Measurements from ENCODE around the gene NRG4.
"Not testable (repeated sequence)": the region's sequence is repeated elsewhere in the genome, so short reads cannot be mapped to it uniquely, and the experiment has no call there.

The NRG4 gene

GRCh38 chr15:75927601-75928000 lies 84.6 kb downstream of the NRG4 start:
- DNase-seq (ENCODE audit: low read depth), result no peak

GRCh38 chr15:75926931-75927330 lies 85.3 kb downstream of the NRG4 start:
- DNase-seq (ENCODE audit: low read depth), result no peak

GRCh38 chr15:75925440-75925839 lies 86.8 kb downstream of the NRG4 start:
- no peak for DNase-seq (ENCODE audit: low read depth)

- DNase-seq (ENCODE audit: low read depth), result no peak
Observed at GRCh38 chr15:75924576-75924975, 87.6 kb downstream of the NRG4 start.

- no peak for DNase-seq (ENCODE audit: low read depth)
Observed at GRCh38 chr15:75923756-75924155, 88.5 kb downstream of the NRG4 start.

- DNase-seq (ENCODE audit: low read depth), result no peak
Observed at GRCh38 chr15:75921732-75922703, 90.2 kb downstream of the NRG4 start.

GRCh38 chr15:75920079-75920478 lies 92.1 kb downstream of the NRG4 start:
- DNase-seq (ENCODE audit: low read depth), result no peak

- no peak for DNase-seq (ENCODE audit: low read depth)
Observed at GRCh38 chr15:75918135-75918534, 94.1 kb downstream of the NRG4 start.

- DNase-seq (ENCODE audit: low read depth), result no peak
Observed at GRCh38 chr15:75916978-75917377, 95.2 kb downstream of the NRG4 start.

- DNase-seq (ENCODE audit: low read depth), result not testable (repeated sequence)
Observed at GRCh38 chr15:75910355-75910754, 101.9 kb downstream of the NRG4 start.

GRCh38 chr15:75905231-75905630 lies 107.0 kb downstream of the NRG4 start:
- no peak for DNase-seq (ENCODE audit: low read depth)

- DNase-seq (ENCODE audit: low read depth), result peak; percentile 79
Observed at GRCh38 chr15:75903331-75904239, 108.6 kb downstream of the NRG4 start, which contains the start of gene FBXO22. Gene FBXO22, plus strand, starts transcription at chr15:75903878. Its CDS starts 86 bp downstream, at chr15:75903964.

GRCh38 chr15:75902129-75902557 lies 110.1 kb downstream of the NRG4 start:
- no peak for DNase-seq (ENCODE audit: low read depth)

- DNase-seq (ENCODE audit: low read depth), result no peak
Observed at GRCh38 chr15:75900577-75900976, 111.6 kb downstream of the NRG4 start.

GRCh38 chr15:75895731-75896130 lies 116.5 kb downstream of the NRG4 start:
- no peak for DNase-seq (ENCODE audit: low read depth)

GRCh38 chr15:75891895-75892294 lies 120.3 kb downstream of the NRG4 start:
- DNase-seq (ENCODE audit: low read depth), result no peak

Data from T follicular helper cell (primary cell).